Tibial nerve (tissue), 4 donors: ENCODE data around the gene DIP2C. TPM values are rescaled to one million over a fixed set of nuclear protein-coding genes. Genes with fewer than 3 reads are reported as not detected.

Experiments
- DNase-seq, 2 donors: peaks; one replicate each; pipeline ENCODE4 v3.0.0-alpha.2; 2019; ENCODE audit warnings: low spot score in 2 of 2
- H3K27ac ChIP-seq, 4 donors: fragments of 200-600 bp; sonication (generic) in 3 of 4; one replicate each; pipeline ENCODE4 v1.5.1; 2017 to 2019; ENCODE audit warnings: mild to moderate bottlenecking in 1 of 4
- H3K27me3 ChIP-seq, 2 donors: fragments of 200-600 bp; sonication (generic) in 1 of 2; one replicate each; pipeline versions ENCODE4 v1.5.1 to v1.6.0; 2017 to 2019
- H3K36me3 ChIP-seq, 3 donors: fragments of 200-600 bp; sonication (generic); one replicate each; pipeline ENCODE4 v1.5.1; 2018 to 2019
- H3K4me1 ChIP-seq, 4 donors: fragments of 200-600 bp; sonication (generic) in 3 of 4; one replicate each; pipeline ENCODE4 v1.5.1; 2017 to 2019
- H3K4me3 ChIP-seq, 4 donors: fragments of 200-600 bp; sonication (generic) in 3 of 4; one replicate each; pipeline ENCODE4 v1.5.1; 2017 to 2019; ENCODE audit warnings: mild to moderate bottlenecking in 1 of 4, moderate library complexity in 1 of 4
- H3K9me3 ChIP-seq, 4 donors: fragments of 200-600 bp; sonication (generic) in 3 of 4; one replicate each; pipeline ENCODE4 v1.5.1; 2017 to 2019
- CTCF ChIP-seq, 5 experiments: fragments of 200-600 bp in 3 of 5; fragments of 450-650 bp in 2 of 5; sonication (generic) in 3 of 5; IDR thresholded peaks; one replicate each; pipeline ENCODE4 v1.5.1; 2016 to 2019; ENCODE audit warnings: antibody characterized with exemption in 5 of 5, mild to moderate bottlenecking in 3 of 5, moderate library complexity in 2 of 5
- EP300 ChIP-seq, 2 donors: sonication (generic); formaldehyde crosslinking; IDR thresholded peaks; one replicate each; pipeline ENCODE4 v1.6.1; 2017; ENCODE audit warnings: antibody characterized with exemption in 2 of 2, mild to moderate bottlenecking in 1 of 2
- POLR2A ChIP-seq, 2 donors: fragments of 450-650 bp; IDR thresholded peaks; one replicate each; pipeline ENCODE4 v1.6.1; 2017; ENCODE audit warnings: antibody characterized with exemption in 2 of 2, mild to moderate bottlenecking in 2 of 2, moderate library complexity in 2 of 2
- WGBS, 2 donors: methylation state at CpG; one replicate each; pipeline ENCODE4 v1.1.5; 2018; 5-methylcytosine and 5-hydroxymethylcytosine counted together
- total RNA-seq, 4 donors: library from RNA; depleted of rRNA; stranded (reverse); fragments of >200 nt; gene quantifications; one replicate each; pipeline ENCODE4 v1.1.0, GENCODE V29; 2016

DIP2C gene
- total RNA-seq, 4 donors from 2014 or later: 31.4 to 46.5 (median 36.0) TPM

DNA sequence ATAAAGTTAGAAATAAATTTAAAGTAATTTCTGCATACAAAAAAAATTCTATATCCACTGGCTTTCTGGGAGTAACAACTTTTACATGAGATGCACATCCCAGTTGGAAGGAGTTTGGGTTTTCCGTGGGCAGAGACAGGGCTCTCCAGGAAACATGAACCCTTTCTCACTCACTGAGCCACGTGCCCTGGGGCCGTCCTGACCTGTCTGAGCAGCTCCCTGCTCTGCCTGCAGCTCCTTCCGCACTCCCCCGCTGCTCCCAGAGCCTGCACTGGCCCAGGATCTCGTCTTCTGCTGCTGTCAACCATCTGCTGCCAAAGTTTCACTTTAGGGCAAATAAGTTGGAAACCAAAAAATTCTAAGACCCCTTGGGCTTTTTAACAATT is 169.1 kb downstream of the DIP2C start:
- TF ChIP-seq POLR2A (IDR thresholded peaks at IDR 0.05) (no peak), CTCF (IDR thresholded peaks at IDR 0.05) (no peak), EP300 (IDR thresholded peaks at IDR 0.05) (no peak)
- H3K27ac ChIP-seq: no peak overlapping the region
- no peak for DNase-seq
- no peaks in the 10 kb centered on the region for H3K9me3 ChIP-seq
- H3K4me3 ChIP-seq: no peak overlapping the region
- H3K36me3 ChIP-seq: peaks cover 0 to 9% (median 0%) of the 10 kb centered on the region in 3 donors
- H3K4me1 ChIP-seq: peaks cover 0 to 45% (median 2%) of the 10 kb centered on the region in 4 donors
- H3K27me3 ChIP-seq: no peaks in the 10 kb centered on the region
- WGBS, 2 donors: 52 to 62% methylated on average over 6 of the region's 6 CpGs

GRCh38 chr10:519716-520401 is 169.6 kb downstream of the DIP2C start:
- no peak overlapping the region for H3K27ac ChIP-seq

DNA sequence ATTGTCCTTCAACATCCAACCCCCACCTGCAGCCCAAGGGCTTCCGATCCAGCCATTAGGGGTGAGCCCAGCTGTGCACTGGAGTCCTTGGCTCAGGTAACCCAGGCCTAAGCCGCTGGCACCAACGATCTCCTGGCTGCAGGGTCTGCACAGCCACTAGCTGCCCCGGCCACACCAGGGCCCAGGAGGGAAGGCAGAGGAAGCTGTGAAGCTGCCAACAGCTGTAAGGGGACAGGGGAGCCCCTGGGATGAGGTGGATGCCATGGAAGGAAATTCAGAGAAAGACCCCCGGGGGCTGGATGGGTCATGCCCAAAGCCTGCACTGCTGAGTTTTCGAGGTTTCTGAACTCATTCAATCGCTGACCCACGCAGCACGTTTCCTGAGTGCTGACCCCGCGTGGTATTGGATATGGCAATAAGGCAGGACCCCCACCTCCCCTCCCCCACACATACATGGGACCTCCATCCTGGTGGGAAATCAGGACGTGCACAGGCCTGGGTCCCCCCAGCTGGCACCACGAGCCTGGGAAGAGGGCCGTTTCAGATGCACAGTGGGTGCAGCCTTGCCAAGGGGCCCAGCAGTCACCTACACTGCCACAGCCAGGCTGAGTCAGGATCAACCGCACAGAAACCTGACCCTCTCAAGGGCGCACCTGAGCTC is 170.3 kb downstream of the DIP2C start:
- TF ChIP-seq POLR2A (IDR thresholded peaks at IDR 0.05) (no peak), CTCF (IDR thresholded peaks at IDR 0.05) (no peak), EP300 (IDR thresholded peaks at IDR 0.05) (no peak)
- H3K4me1 ChIP-seq: peaks cover 0 to 45% (median 2%) of the 10 kb centered on the region in 4 donors
- H3K36me3 ChIP-seq: peaks cover 0 to 9% (median 0%) of the 10 kb centered on the region in 3 donors
- H3K9me3 ChIP-seq: no peaks in the 10 kb centered on the region
- no peak overlapping the region for H3K4me3 ChIP-seq
- no peaks in the 10 kb centered on the region for H3K27me3 ChIP-seq
- DNase-seq: no peak
- H3K27ac ChIP-seq: peak overlapping the region in 1 of 4 donors; percentile 76
- WGBS, 2 donors: 92 to 93% methylated on average over 15 to 16 of the region's 16 CpGs

More at GRCh38 chr10:519716-520401, 169.6 kb downstream of the DIP2C start:
- DNase-seq: no peak
- 86 to 88% methylated on average over 24 to 25 of the region's 25 CpGs for WGBS, 2 donors
- no peak overlapping the region for H3K4me3 ChIP-seq
- no peaks in the 10 kb centered on the region for H3K9me3 ChIP-seq
- H3K36me3 ChIP-seq: peaks cover 0 to 9% (median 0%) of the 10 kb centered on the region in 3 donors
- no peaks in the 10 kb centered on the region for H3K27me3 ChIP-seq
- TF ChIP-seq CTCF (IDR thresholded peaks at IDR 0.05) (no peak), EP300 (IDR thresholded peaks at IDR 0.05) (no peak), POLR2A (IDR thresholded peaks at IDR 0.05) (no peak)
- H3K4me1 ChIP-seq: peaks cover 0 to 41% (median 2%) of the 10 kb centered on the region in 4 donors

- Histone ChIP-seq H3K4me1 (peaks cover 0 to 44% (median 2%) of the 10 kb centered on the region in 4 donors), H3K36me3 (peaks cover 0 to 9% (median 0%) of the 10 kb centered on the region in 3 donors), H3K27me3 (no peaks in the 10 kb centered on the region), H3K27ac (peak overlapping the region in 2 of 4 donors; percentile 74 to 76), H3K4me3 (no peak overlapping the region), H3K9me3 (no peaks in the 10 kb centered on the region)
- WGBS, 2 donors: 73 to 79% methylated on average over 10 to 15 of the region's 15 CpGs
- TF ChIP-seq POLR2A (IDR thresholded peaks at IDR 0.05) (no peak), CTCF (IDR thresholded peaks at IDR 0.05) (no peak), EP300 (IDR thresholded peaks at IDR 0.05) (no peak)
- DNase-seq: no peak
Measured at GRCh38 chr10:517872-518475, 171.5 kb downstream of the DIP2C start.
